Spleen (tissue), 7 donors: ENCODE data around the gene P2RX1.

Experiments used
- CTCF ChIP-seq, 11 experiments: fragments of 200-600 bp in 7 of 11; fragments of 450-650 bp in 4 of 11; sonication (generic) in 4 of 11; IDR thresholded peaks in 8 of 11; conservative IDR thresholded peaks in 3 of 11; 1 replicate in 7 of 11; 2 replicates in 4 of 11; pipeline versions ENCODE4 v1.4.0 to v1.8.0; 2016 to 2021; ENCODE audit warnings: antibody characterized with exemption in 11 of 11, inconsistent platforms in 4 of 11, mild to moderate bottlenecking in 1 of 11
- POLR2A ChIP-seq, 3 donors: fragments of 450-650 bp; IDR thresholded peaks; one replicate each; pipeline ENCODE4 v1.5.1; 2017; ENCODE audit warnings: antibody characterized with exemption in 3 of 3, mild to moderate bottlenecking in 1 of 3
- POLR2AphosphoS5 ChIP-seq, 3 donors: sonication (generic); formaldehyde crosslinking; IDR thresholded peaks; one replicate each; pipeline ENCODE4 v1.5.1; 2017; ENCODE audit warnings: antibody characterized with exemption in 3 of 3
- donor health status: DM: no; HTN: no; CAD: no; lungs with moderate emphysema.
- donor health status: DM: no; HTN: no; CAD: no.
- donor health status: DM: no; HTN: no; CAD: no.

DNA sequence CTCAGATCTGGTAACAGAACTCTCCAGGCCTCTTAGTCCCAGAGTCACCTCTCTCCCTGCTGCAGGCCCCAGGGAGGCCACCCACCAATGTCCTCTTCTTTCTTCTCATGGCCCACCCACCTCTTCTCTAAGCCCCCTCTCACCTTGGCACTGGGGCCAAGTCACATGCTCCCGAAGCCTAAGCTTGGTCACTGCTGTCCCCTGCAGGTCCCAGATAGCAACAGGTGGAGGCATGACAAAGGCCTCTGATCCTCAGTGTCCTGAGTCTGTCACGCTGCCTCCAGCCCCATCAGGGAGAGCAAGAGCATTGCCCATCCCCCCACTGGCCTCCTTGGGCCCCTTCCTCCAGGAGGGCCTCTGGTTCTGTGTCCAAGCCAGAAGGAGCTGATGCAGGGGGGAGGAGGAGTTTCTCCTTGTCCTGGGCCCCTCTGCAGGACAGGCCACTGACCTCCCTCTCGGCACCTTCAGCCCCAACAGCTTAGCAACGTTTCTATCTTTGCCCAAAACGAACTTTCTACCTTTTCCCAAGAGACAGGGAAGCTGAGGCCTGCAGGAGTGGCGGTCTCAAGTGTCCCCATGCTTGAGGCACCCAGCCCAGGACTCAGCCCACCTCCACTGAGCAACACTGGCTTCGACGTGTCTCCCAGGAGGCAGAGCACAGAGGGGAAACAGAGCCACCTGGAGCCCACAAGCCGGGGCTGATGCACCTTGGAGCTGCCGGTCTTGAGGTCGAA, 8.6 kb downstream of the P2RX1 start:
- TF ChIP-seq POLR2A (IDR thresholded peaks at IDR 0.05) (no peak), CTCF (IDR thresholded peaks at IDR 0.05 in 8 of 11, conservative IDR thresholded peaks at IDR 0.05 in 3 of 11) (peak in 6 of 11 experiments; percentile 10 to 37 (median 26)), POLR2AphosphoS5 (IDR thresholded peaks at IDR 0.05) (no peak)
